Gastroesophageal sphincter (tissue), 3 donors: ENCODE measurements around the gene FBXO31.

Source experiments
- CTCF ChIP-seq, 4 experiments: fragments of 200-600 bp in 2 of 4; fragments of 450-650 bp in 2 of 4; sonication (generic) in 1 of 4; IDR thresholded peaks; one replicate each; pipeline ENCODE4 v1.5.1; 2017 to 2019; ENCODE audit warnings: antibody characterized with exemption in 4 of 4, mild to moderate bottlenecking in 2 of 4, moderate library complexity in 2 of 4
- EP300 ChIP-seq: sonication (generic); formaldehyde crosslinking; IDR thresholded peaks from one replicate; pipeline ENCODE4 v1.6.1; 2017; ENCODE audit warnings: antibody characterized with exemption, mild to moderate bottlenecking
- POLR2A ChIP-seq, 2 donors: fragments of 450-650 bp; IDR thresholded peaks; one replicate each; pipeline ENCODE4 v1.6.1; 2017; ENCODE audit warnings: antibody characterized with exemption in 2 of 2, mild to moderate bottlenecking in 2 of 2, moderate library complexity in 1 of 2
- POLR2AphosphoS5 ChIP-seq: sonication (generic); formaldehyde crosslinking; IDR thresholded peaks from one replicate; pipeline ENCODE4 v1.6.1; 2017; ENCODE audit warnings: antibody characterized with exemption

GRCh38 chr16:87382023-87382785 is 1.4 kb downstream of the FBXO31 start:
- TF ChIP-seq EP300, result no peak
- TF ChIP-seq CTCF (IDR thresholded peaks at IDR 0.05), result no peak
- TF ChIP-seq POLR2A (IDR thresholded peaks at IDR 0.05), result no peak
- no peak for TF ChIP-seq POLR2AphosphoS5
